ENCODE data around the gene SETD2. TPM values are rescaled to one million over a fixed set of nuclear protein-coding genes. Genes with fewer than 3 reads are reported as not detected.

Gene SETD2
- total RNA-seq, 1 experiment from 2014 or later: 15.4 TPM

DNA sequence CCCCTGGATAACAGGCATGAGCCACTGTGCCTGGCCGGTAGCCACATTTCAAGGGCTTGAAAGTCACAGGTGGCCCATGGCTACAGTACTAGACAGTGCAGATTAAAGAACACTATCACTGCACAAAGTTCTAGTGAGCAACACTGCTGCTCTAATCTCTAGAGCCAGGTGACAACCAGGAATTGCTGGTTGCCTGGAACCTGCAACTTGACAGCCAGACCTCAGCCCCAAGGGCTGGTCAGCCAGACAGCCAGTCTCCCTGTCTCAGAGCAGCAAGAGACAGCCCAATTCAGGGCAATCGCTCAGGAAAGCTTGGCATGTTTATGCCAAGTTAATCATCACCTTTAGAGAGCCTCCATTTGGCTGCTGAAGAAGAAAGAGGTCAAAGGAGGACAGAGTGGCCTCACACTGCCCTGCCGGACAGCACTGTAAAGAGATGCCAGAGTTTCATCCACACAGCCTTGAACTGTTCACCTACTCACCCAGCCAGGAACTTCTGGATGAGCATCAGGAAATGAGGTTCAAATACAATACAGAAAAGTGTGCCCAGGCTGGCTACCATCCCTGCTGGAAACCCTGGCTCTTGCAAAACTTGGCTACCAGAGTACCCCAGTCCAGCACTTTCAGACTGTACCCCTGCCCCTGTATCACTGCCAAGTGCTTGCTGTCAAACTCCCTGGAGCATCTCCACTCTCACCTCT is 193.4 kb downstream of the SETD2 start:
- peaks cover under 1% of the 10 kb centered on the region; the same call in 1 of the 2 replicates for H3K36me3 ChIP-seq (replicated peaks; ENCODE audit: control insufficient read depth, insufficient read depth, low read length)
- H3K4me3 ChIP-seq (ENCODE audit: insufficient read depth, low read depth, low read length): no peak overlapping the region
- no peak for DNase-seq

DNA sequence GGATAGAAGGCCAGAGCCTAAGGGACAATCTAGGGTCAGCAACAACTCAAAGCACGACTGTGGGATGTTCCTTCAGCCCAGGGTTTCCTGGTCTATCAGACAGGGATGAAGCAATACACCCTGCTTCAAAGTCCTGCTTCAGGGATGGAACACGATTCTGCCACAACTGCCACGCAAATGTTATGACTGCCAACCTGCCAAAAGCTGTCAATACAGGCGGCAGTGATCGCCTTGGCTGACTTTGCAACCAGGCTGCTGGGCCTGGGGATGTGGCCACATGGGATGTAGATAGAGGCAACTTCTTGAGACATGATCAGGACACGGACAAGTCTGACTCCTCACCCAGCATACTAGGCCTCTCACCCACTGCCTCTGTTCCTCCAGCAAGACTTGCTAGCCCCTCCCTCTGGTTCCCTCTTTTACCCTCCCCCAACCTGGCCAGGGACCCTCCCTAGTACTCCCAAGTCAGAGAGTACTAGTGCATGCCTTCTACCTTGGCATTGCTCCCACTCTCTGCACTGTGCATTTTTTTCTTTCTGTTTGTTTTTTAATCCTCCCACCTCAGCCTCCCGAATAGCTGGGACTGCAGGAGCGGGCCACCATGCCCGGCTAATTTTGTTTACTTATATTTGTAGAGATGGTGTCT is 195.0 kb downstream of the SETD2 start:
- DNase-seq: no peak
- Histone ChIP-seq H3K4me3 (ENCODE audit: insufficient read depth, low read depth, low read length) (no peak overlapping the region), H3K36me3 (replicated peaks; ENCODE audit: control insufficient read depth, insufficient read depth, low read length) (0 out of 2 replicates have a peak, but pooled peaks cover 1% of the 10 kb centered on the region), H3K27me3 (ENCODE audit: control insufficient read depth, insufficient read depth, low read length) (no peaks in the 10 kb centered on the region)

More for the DNA sequence above, 193.4 kb downstream of the SETD2 start:
- H3K27me3 ChIP-seq (ENCODE audit: control insufficient read depth, insufficient read depth, low read length): no peaks in the 10 kb centered on the region

DNA sequence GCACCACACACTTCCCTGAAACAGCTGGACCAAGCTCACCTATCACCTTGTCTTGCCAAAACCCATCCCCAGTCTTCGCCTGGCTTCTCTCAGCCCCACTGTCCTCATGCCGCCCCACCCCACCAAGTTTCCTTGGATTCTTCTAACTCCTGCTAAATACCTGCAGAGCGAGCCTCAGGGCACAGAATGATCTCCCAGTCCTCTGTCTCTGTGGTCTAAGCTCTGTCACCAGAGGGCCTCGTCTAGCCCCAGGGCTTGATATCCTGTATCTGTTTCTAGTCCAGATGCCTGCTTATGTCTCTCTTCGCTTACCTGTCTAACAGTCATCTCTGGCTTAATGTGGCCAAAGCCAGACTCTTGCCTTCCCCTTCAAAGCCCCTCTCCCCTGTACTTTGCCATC is 197.1 kb downstream of the SETD2 start:
- no peaks in the 10 kb centered on the region for H3K27me3 ChIP-seq (ENCODE audit: control insufficient read depth, insufficient read depth, low read length)
- H3K36me3 ChIP-seq (replicated peaks; ENCODE audit: control insufficient read depth, insufficient read depth, low read length): 0 out of 2 replicates have a peak, but pooled peaks cover 1% of the 10 kb centered on the region
- DNase-seq: no peak
- no peak overlapping the region for H3K4me3 ChIP-seq (ENCODE audit: insufficient read depth, low read depth, low read length)

Other genes starting within 250 kb of the SETD2 start
- gene CCDC12, start 187.4 kb downstream of the SETD2 start, total RNA-seq (2014; rRNA removed; shearing (Covaris generic)): 40.0 and 40.9 TPM in 2 replicates
- 51.6 and 65.4 TPM in 2 replicates for gene NBEAL2, start 184.4 kb downstream of the SETD2 start, total RNA-seq (2014; rRNA removed; shearing (Covaris generic))
- gene KIF9, start 118.7 kb upstream of the SETD2 start, total RNA-seq (2014; rRNA removed; shearing (Covaris generic)): 3.6 and 11.2 TPM in 2 replicates
- gene KLHL18, start 118.8 kb upstream of the SETD2 start, total RNA-seq (2014; rRNA removed; shearing (Covaris generic)): 14.1 and 16.1 TPM in 2 replicates
- gene PTPN23, start 216.9 kb upstream of the SETD2 start, total RNA-seq (2014; rRNA removed; shearing (Covaris generic)): 18.7 and 21.7 TPM in 2 replicates

Data from H7 (cell line).